ENCODE results near the gene RDH5. TPM values are rescaled to one million over a fixed set of nuclear protein-coding genes. Genes with fewer than 3 reads are reported as not detected.

The RDH5 gene
- polyA plus RNA-seq, 1 donor from 2014 or later = 3.4 TPM

DNA sequence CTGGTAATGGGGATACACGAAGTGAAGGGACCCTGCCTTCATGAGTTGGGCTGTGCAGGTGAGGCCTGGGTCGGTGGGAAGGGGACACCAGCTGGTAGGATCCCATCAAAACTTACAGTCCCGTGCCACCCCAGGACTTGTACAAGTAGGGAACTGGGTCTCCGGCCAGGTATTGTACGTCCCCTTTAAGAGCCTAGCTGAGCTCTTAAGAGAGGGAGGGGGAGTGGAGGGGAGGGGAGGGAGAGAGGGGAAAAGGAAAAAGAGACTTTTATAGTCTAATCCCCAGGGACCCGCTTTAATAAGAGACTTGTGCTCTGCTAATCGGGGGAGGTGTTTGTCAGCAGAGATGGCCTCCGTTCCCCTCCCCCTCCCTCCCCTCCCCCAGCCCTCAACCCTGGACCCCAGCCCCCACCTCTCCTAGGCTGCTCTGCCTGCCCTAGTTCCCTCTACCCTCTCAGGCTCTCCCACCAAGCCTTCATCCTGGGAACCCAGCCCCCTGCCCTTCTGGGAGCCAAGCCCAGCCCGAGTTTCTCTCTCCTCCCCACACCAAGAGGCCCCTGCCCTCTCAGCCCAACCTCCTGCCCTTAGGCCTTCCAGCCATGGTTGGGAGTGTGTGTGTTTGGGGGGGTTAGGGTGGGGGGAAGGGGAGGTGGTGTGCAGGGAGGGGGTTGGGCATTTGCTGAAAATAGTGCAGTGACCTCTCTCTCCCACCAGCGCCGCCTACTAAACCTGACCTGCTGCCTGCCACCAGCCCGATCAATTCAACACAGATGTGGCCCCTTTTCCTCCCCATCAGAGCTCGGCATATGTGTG is 25.4 kb downstream of the RDH5 start:
- H2AFZ ChIP-seq (ENCODE audit: low read depth, low read length) = no peak overlapping the region
- H3K9me3 ChIP-seq (ENCODE audit: low read length) = no peaks in the 10 kb centered on the region
- H3K9ac ChIP-seq (ENCODE audit: low read length) = peak overlapping the region; percentile 77
- no peaks in the 10 kb centered on the region for H3K9me2 ChIP-seq (ENCODE audit: insufficient read depth, low read length)
- H4K20me1 ChIP-seq (ENCODE audit: insufficient read depth) = peaks cover 2% of the 10 kb centered on the region
- peak overlapping the region; percentile 97 for H3K4me3 ChIP-seq (ENCODE audit: low read length)
- H3K4me2 ChIP-seq (ENCODE audit: low read length) = peak overlapping the region; percentile 94
- H3K27ac ChIP-seq (ENCODE audit: low read length) = peak overlapping the region; percentile 72
- peaks cover 50% of the 10 kb centered on the region for H3K79me2 ChIP-seq (replicated peaks; ENCODE audit: insufficient read depth, low read length)
- no peaks in the 10 kb centered on the region for H3K27me3 ChIP-seq (ENCODE audit: insufficient read depth, low read depth, low read length)
- H3K36me3 ChIP-seq (ENCODE audit: insufficient read depth, low read length) = no peaks in the 10 kb centered on the region
- no peak for TF ChIP-seq RAD21 (conservative IDR thresholded peaks at IDR 0.05)
- peaks cover 14% of the 10 kb centered on the region for H3F3A ChIP-seq (ENCODE audit: insufficient read depth, low read length, poor library complexity, severe bottlenecking)

GRCh38 chr12:55746174-55746912 is 26.1 kb downstream of the RDH5 start:
- H3K27ac ChIP-seq (ENCODE audit: low read length) = peak overlapping the region; percentile 72
- peaks cover 4% of the 10 kb centered on the region for H3K36me3 ChIP-seq (ENCODE audit: insufficient read depth, low read length)
- peak overlapping the region; percentile 97 for H3K4me3 ChIP-seq (ENCODE audit: low read length)
- no peaks in the 10 kb centered on the region for H3K9me3 ChIP-seq (ENCODE audit: low read length)
- peaks cover 50% of the 10 kb centered on the region for H3K79me2 ChIP-seq (replicated peaks; ENCODE audit: insufficient read depth, low read length)
- peaks cover 14% of the 10 kb centered on the region for H3F3A ChIP-seq (ENCODE audit: insufficient read depth, low read length, poor library complexity, severe bottlenecking)
- TF ChIP-seq EZH2 (IDR thresholded peaks at IDR 0.05; ENCODE audit: borderline replicate concordance, insufficient read depth, low read length, poor library complexity, severe bottlenecking) (no peak), TAF1 (IDR thresholded peaks at IDR 0.05; ENCODE audit: low read depth) (no peak), CTCF (IDR thresholded peaks at IDR 0.05; ENCODE audit: poor library complexity, severe bottlenecking) (no peak), MXI1 (conservative IDR thresholded peaks at IDR 0.05; ENCODE audit: poor library complexity, severe bottlenecking) (no peak), POLR2AphosphoS5 (IDR thresholded peaks at IDR 0.05) (no peak), REST (IDR thresholded peaks at IDR 0.05; ENCODE audit: borderline replicate concordance) (no peak), RAD21 (conservative IDR thresholded peaks at IDR 0.05) (no peak), EP300 (conservative IDR thresholded peaks at IDR 0.05; ENCODE audit: poor library complexity, severe bottlenecking) (no peak), SMC3 (conservative IDR thresholded peaks at IDR 0.05; ENCODE audit: poor library complexity) (no peak)
- H3K9ac ChIP-seq (ENCODE audit: low read length) = peak overlapping the region; percentile 77
- no peaks in the 10 kb centered on the region for H3K27me3 ChIP-seq (ENCODE audit: insufficient read depth, low read depth, low read length)
- no peak overlapping the region for H2AFZ ChIP-seq (ENCODE audit: low read depth, low read length)
- H4K20me1 ChIP-seq (ENCODE audit: insufficient read depth) = peaks cover 2% of the 10 kb centered on the region
- peak overlapping the region; percentile 46 for H3K4me2 ChIP-seq (ENCODE audit: low read length)
- no peaks in the 10 kb centered on the region for H3K9me2 ChIP-seq (ENCODE audit: insufficient read depth, low read length)

All from neural cell (in vitro differentiated cells).